GM21360 (cell line): ENCODE results near the gene TXNDC5.
"Not testable (repeated sequence)": the region's sequence is repeated elsewhere in the genome, so short reads cannot be mapped to it uniquely, and the experiment has no call there.

Experiments
- ATAC-seq: cut with Tn5 transposase; IDR thresholded peaks from one replicate; pipeline ENCODE4 v1.9.1; 2021; ENCODE audit warnings: mild to moderate bottlenecking, moderate library complexity; ENCODE audit not compliant: unreplicated experiment

The TXNDC5 gene

GRCh38 chr6:7897461-7898192 lies 13.0 kb downstream of the TXNDC5 start:
- peak; percentile 46 for ATAC-seq

- no peak for ATAC-seq
Measured at GRCh38 chr6:7896465-7896987, 14.1 kb downstream of the TXNDC5 start.

- no peak for ATAC-seq
Measured at GRCh38 chr6:7895125-7895423, 15.5 kb downstream of the TXNDC5 start.

- ATAC-seq, result no peak
Measured at GRCh38 chr6:7894262-7895124, 16.1 kb downstream of the TXNDC5 start.

- ATAC-seq, result no peak
Measured at GRCh38 chr6:7893342-7893741, 17.2 kb downstream of the TXNDC5 start.

GRCh38 chr6:7892367-7892766 lies 18.2 kb downstream of the TXNDC5 start:
- not testable (repeated sequence) for ATAC-seq

- ATAC-seq, result no peak
Measured at GRCh38 chr6:7891078-7891872, 19.3 kb downstream of the TXNDC5 start.

GRCh38 chr6:7888587-7889357 lies 21.8 kb downstream of the TXNDC5 start:
- no peak for ATAC-seq

- no peak for ATAC-seq
Measured at GRCh38 chr6:7887278-7887991, 23.2 kb downstream of the TXNDC5 start.

GRCh38 chr6:7886132-7886531 lies 24.5 kb downstream of the TXNDC5 start:
- ATAC-seq, result no peak

GRCh38 chr6:7883381-7883780 lies 27.2 kb downstream of the TXNDC5 start:
- ATAC-seq, result no peak

GRCh38 chr6:7882505-7883257 lies 27.9 kb downstream of the TXNDC5 start:
- no peak for ATAC-seq

- no peak for ATAC-seq
Measured at GRCh38 chr6:7881765-7882500, 28.7 kb downstream of the TXNDC5 start.

- ATAC-seq, result no peak
Measured at GRCh38 chr6:7880718-7881107, 29.9 kb downstream of the TXNDC5 start.

GRCh38 chr6:7879980-7880717 lies 30.4 kb downstream of the TXNDC5 start:
- ATAC-seq, result no peak

GRCh38 chr6:7879579-7879978 lies 31.0 kb downstream of the TXNDC5 start:
- no peak for ATAC-seq

- no peak for ATAC-seq
Measured at GRCh38 chr6:7879043-7879442, 31.5 kb downstream of the TXNDC5 start.
